HepG2 (cell line): Measurements from ENCODE around the gene MSI2. TPM values are rescaled to one million over a fixed set of nuclear protein-coding genes. Genes with fewer than 3 reads are reported as not detected.

ENCODE experiments used
- ATAC-seq: fragments of 200-7000 bp; cut with Tn5 transposase; 3 replicates; pipeline ENCODE4 v1.9.1; 2020; ENCODE audit warnings: mild to moderate bottlenecking, moderate library complexity
- BruUV-seq: library from RNA; stranded (reverse); fragments of 400-500 nt; replicated peaks from 2 replicates; lab custom pipeline; 2021; lab: Mats Ljungman, UMichigan
- CTCF ChIA-PET: fragments of 300-600 bp; formaldehyde crosslinking; extraction: SDS; loops from one replicate; lab custom pipeline; 2021; ENCODE audit warnings: low total read pairs, inconsistent platforms, low intra/inter-chr PET ratio; lab: Yijun Ruan, JAX
- POLR2A ChIA-PET: fragments of 350-600 bp; sonication (Branson Sonifier 250); formaldehyde crosslinking; loops from one replicate; lab custom pipeline; 2020; ENCODE audit warnings: antibody characterized with exemption, inconsistent platforms; lab: Yijun Ruan, JAX
- DNase-seq: peaks from one replicate; pipeline ENCODE4 v3.0.0-alpha.2; 2015; ENCODE audit warnings: low spot score
- FAIRE-seq: peaks from 3 replicates; lab custom pipeline; 2011; peaks lifted over from hg19 to GRCh38; lab: Jason Lieb, UNC
- H2AFZ ChIP-seq: one replicate; pipeline ENCODE4 v1.6.1; 2011; ENCODE audit warnings: low read length, inconsistent platforms
- H3K27ac ChIP-seq: fragments of 300-600 bp; 3 replicates; pipeline ENCODE4 v1.8.0; 2011; ENCODE audit warnings: mixed run types, mild to moderate bottlenecking, mixed read lengths, low read length, inconsistent platforms; ENCODE audit not compliant: insufficient read depth; ENCODE audit errors: extremely low read length
- H3K27me3 ChIP-seq, 2 experiments: fragments of 200-600 bp in 1 of 2; 2 replicates in 1 of 2; 3 replicates in 1 of 2; pipeline versions ENCODE4 v1.6.0 to v1.8.0; 2011; ENCODE audit warnings: low read length in 2 of 2, mild to moderate bottlenecking in 2 of 2, moderate library complexity in 2 of 2, inconsistent platforms in 1 of 2; ENCODE audit not compliant: insufficient read depth in 2 of 2, control insufficient read depth in 1 of 2
- H3K36me3 ChIP-seq, 2 experiments: fragments of 200-600 bp in 1 of 2; replicated peaks in 1 of 2; 2 replicates in 1 of 2; 3 replicates in 1 of 2; pipeline versions ENCODE4 v1.5.1 to v1.8.0; 2011; ENCODE audit warnings: low read length in 2 of 2, inconsistent platforms in 1 of 2; ENCODE audit not compliant: insufficient read depth in 2 of 2, control insufficient read depth in 1 of 2
- H3K4me1 ChIP-seq: 2 replicates; pipeline ENCODE4 v1.5.1; 2012; ENCODE audit warnings: low read length, inconsistent platforms; ENCODE audit not compliant: insufficient read depth
- H3K4me2 ChIP-seq: 2 replicates; pipeline ENCODE4 v1.6.0; 2011; ENCODE audit warnings: low read depth, low read length, inconsistent platforms
- H3K4me3 ChIP-seq, 3 experiments: fragments of 200-600 bp in 1 of 3; sonication (generic), shearing (Covaris generic) in 1 of 3; replicated peaks in 1 of 3; 2 replicates each; pipeline ENCODE4 v1.5.1; 2011 to 2016; ENCODE audit warnings: low read length in 3 of 3, inconsistent platforms in 2 of 3, low read depth in 2 of 3, mild to moderate bottlenecking in 2 of 3, control low read depth in 1 of 3, mixed read lengths in 1 of 3; ENCODE audit not compliant: insufficient read depth in 1 of 3
- H3K79me2 ChIP-seq: one replicate; pipeline ENCODE4 v1.6.1; 2011; ENCODE audit warnings: low read length, inconsistent platforms; ENCODE audit not compliant: insufficient read depth
- H3K9ac ChIP-seq: 2 replicates; pipeline ENCODE4 v1.6.0; 2011; ENCODE audit warnings: mild to moderate bottlenecking, low read depth, low read length, inconsistent platforms; ENCODE audit not compliant: insufficient read depth
- H3K9me3 ChIP-seq: 2 replicates; pipeline ENCODE4 v1.5.1; 2012; ENCODE audit warnings: mild to moderate bottlenecking, low read length
- H4K20me1 ChIP-seq: 2 replicates; pipeline ENCODE4 v1.6.0; 2011; ENCODE audit warnings: inconsistent platforms, mild to moderate bottlenecking, low read length, moderate library complexity; ENCODE audit not compliant: insufficient read depth
- ATF1 ChIP-seq: IDR thresholded peaks from 2 replicates; pipeline ENCODE4 v1.6.1; 2016; ENCODE audit warnings: mild to moderate bottlenecking, control low read depth
- ATF7-NPFF ChIP-seq: sonication (generic); formaldehyde crosslinking; IDR thresholded peaks from 2 replicates; pipeline ENCODE4 v1.8.1; 2023; ENCODE audit warnings: mild to moderate bottlenecking, low read depth, missing genetic modification reagents, moderate library complexity
- HMG20A ChIP-seq: IDR thresholded peaks from 2 replicates; pipeline ENCODE4 v1.6.1; 2016; ENCODE audit warnings: borderline replicate concordance
- MEIS1 ChIP-seq: sonication (generic); formaldehyde crosslinking; IDR thresholded peaks from 2 replicates; pipeline ENCODE4 v1.9.0; 2021; ENCODE audit warnings: mild to moderate bottlenecking, missing genetic modification reagents, moderate library complexity, borderline replicate concordance
- PCBP2 ChIP-seq: fragments of 200-400 bp; formaldehyde crosslinking; optimal IDR thresholded peaks from 2 replicates; pipeline ENCODE3; 2018; ENCODE audit warnings: low read length, low read depth; ENCODE audit not compliant: poor library complexity, severe bottlenecking
- ZFP82 ChIP-seq: sonication (generic); formaldehyde crosslinking; IDR thresholded peaks from 2 replicates; pipeline ENCODE4 v1.5.1; 2020; ENCODE audit warnings: mild to moderate bottlenecking, missing genetic modification reagents, borderline replicate concordance
- ZNF24 ChIP-seq: fragments of 450-650 bp; IDR thresholded peaks from 2 replicates; pipeline ENCODE4 v1.6.1; 2017; ENCODE audit warnings: antibody characterized with exemption, mild to moderate bottlenecking
- WGBS: methylation state at CpG from one replicate; pipeline ENCODE4 v1.1.6; 2017; ENCODE audit warnings: low lambda C conversion rate; 5-methylcytosine and 5-hydroxymethylcytosine counted together
- in situ Hi-C: cut with HindIII; loops from 2 replicates; pipeline ENCODE4 v1.10.0; 2017; ENCODE audit warnings: low pct_unique_long_range_greater_than_20kb; ENCODE audit not compliant: extremely low pct_ligation_motif_present
- intact Hi-C: fragments of 100-400 bp; cut with micrococcal nuclease; formaldehyde crosslinking; loops from one replicate; pipeline ENCODE4 v1.10.0; 2022; ENCODE audit not compliant: unreplicated experiment
- polyA plus RNA-seq, 8 experiments: library from polyadenylated mRNA; depleted of rRNA in 3 of 8; stranded (reverse) in 7 of 8; unstranded in 1 of 8; fragments of >200 nt; fragmentation: Illumina TruSeq in 4 of 8; extraction: Trizol in 4 of 8; gene quantifications; 2 replicates each; pipeline versions ENCODE4 v1.2.1 to v1.2.3, GENCODE V29; 2011 to 2016; ENCODE audit warnings: low read depth in 4 of 8, missing spikeins in 1 of 8, mixed read lengths in 1 of 8; ENCODE audit not compliant: insufficient read depth in 1 of 8
- total RNA-seq, 5 experiments: library from RNA; depleted of rRNA; stranded (reverse); fragments of >200 nt; fragmentation: Illumina TruSeq; extraction: Trizol; gene quantifications; 2 replicates each; pipeline ENCODE4 v1.2.3, GENCODE V29; 2016; ENCODE audit warnings: low read depth in 1 of 5
- TF ChIP-seq, protein P1 (sequence below): IDR thresholded peaks from 2 replicates; pipeline ENCODE4 v1.6.1; 2016; ENCODE audit warnings: low read depth, control low read depth

MSI2 gene
- total and polyA plus RNA-seq, 2 of the 13 experiments (the other 11 are each of a cell fraction or from before 2014, with no cell fraction given): 77.5 to 78.4 TPM

DNA sequence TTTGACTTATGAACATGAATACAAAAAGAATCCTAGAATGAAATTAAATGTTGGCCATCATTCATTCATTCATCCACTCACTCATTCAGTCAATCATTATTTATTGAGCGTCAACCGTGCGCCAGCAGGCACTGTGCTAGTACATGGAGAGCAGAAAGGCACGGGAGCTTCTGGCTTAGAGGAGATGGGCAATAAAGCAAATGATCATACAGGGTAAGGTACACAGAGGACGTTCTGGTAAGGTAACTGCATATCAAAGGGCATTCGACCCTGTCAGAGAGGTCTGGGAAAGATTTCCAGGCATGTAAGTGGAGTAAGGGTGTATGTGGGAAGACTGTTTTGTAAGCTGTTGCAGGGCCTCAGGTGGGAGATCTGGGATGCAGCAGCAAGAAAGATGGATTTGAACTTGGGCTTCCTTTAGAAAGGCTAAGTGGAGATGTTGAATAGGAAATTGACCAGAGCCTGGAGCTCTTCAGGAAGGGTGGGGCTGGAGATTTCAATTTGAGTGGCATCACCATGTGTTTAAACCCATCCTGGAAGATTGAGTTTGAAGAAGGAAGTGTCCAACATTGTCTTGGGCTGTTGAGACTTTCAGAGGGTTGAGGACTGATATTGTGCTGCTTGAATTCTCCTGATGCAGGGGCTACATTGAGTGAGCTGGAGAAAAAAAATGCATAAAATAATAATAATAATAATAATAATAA lies 2.8 kb upstream of the MSI2 start:
- DNase-seq: no peak
- no peaks in the 10 kb centered on the region for H4K20me1 ChIP-seq
- H3K9ac ChIP-seq: no peak overlapping the region
- FAIRE-seq: no peak
- no peak overlapping the region for H3K4me3 ChIP-seq
- intact Hi-C loops: no loop called here
- peaks cover 33% of the 10 kb centered on the region for H3K4me1 ChIP-seq
- CTCF ChIA-PET: no interaction called here
- POLR2A ChIA-PET: interaction anchor here (1.1 kb wide), 1 partner anchor 154 kb away, joined by 3 read pairs; no protein-coding TSS in a partner anchor
- in situ Hi-C loops: no loop called here
- H3K79me2 ChIP-seq: peaks cover 15% of the 10 kb centered on the region
- BruUV-seq: no TSS peak
- no peaks in the 10 kb centered on the region for H3K27me3 ChIP-seq
- no peaks in the 10 kb centered on the region for H3K36me3 ChIP-seq
- WGBS: 45% methylated on average over 6 of the region's 6 CpGs
- H3K4me2 ChIP-seq: no peak overlapping the region
- no peak; the same call in 2 of the 3 replicates for ATAC-seq
- H3K27ac ChIP-seq: no peak overlapping the region
- no peak overlapping the region for H2AFZ ChIP-seq
- no peaks in the 10 kb centered on the region for H3K9me3 ChIP-seq
- 0 out of 2 replicates have a peak, but pooled peaks have one; percentile 17 for TF ChIP-seq ATF1 (CRISPR knock-in tag)
- TF ChIP-seq ZNF24: 0 out of 2 replicates have a peak, but pooled peaks have one; percentile 31
- TF ChIP-seq PCBP2: no peak

DNA sequence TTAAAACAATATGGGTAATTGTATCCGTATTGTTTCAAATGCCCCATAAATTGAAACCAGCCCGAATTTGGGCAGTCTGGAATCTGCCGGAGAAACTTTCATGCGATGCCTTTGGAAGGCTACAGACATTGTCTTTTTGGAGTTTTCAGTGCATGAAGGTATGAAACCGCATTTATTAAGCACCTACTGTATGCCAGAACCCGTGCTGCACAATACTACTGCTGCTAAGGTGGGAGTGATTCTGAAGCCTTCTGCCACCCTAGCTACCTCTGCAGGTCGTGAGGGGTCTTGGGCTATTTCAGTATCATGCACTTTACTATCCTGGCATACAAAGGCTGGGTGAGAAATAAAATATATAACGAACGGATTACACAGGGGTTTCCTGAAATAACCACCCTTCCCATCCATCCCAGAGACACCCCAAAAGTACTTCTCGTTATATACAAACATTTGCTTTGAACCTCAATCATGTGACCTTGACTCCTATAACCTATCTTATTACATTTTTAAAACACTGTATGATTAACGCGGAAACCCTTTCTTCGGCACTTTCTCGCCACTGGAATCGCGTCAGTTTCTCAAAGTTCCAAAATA lies 1.0 kb upstream of the MSI2 start:
- H3K9ac ChIP-seq: peak overlapping the region; percentile 66
- peak overlapping the region; percentile 74 to 79 (median 75) for H3K4me3 ChIP-seq
- ChIA-PET POLR2A (interaction anchor here (1.0 to 2.7 kb wide), 5 partner anchors 12 to 169 kb away, joined by 3 to 20 read pairs (median 8); no protein-coding TSS in a partner anchor), CTCF (no interaction called here)
- DNase-seq: no peak
- H3K36me3 ChIP-seq: peaks cover 0 to 6% of the 10 kb centered on the region in 2 experiments; a peak in 2 of 5 replicates
- intact Hi-C loops: no loop called here
- peaks cover 48% of the 10 kb centered on the region for H3K4me1 ChIP-seq
- H3K4me2 ChIP-seq: peak overlapping the region; percentile 86
- ATAC-seq: 0 out of 3 replicates have a peak, but pooled peaks have one; percentile 4
- H3K27ac ChIP-seq: peak overlapping the region; percentile 24
- H3K9me3 ChIP-seq: no peaks in the 10 kb centered on the region
- no peaks in the 10 kb centered on the region for H3K27me3 ChIP-seq
- WGBS: 29% methylated on average over 16 of the region's 16 CpGs
- in situ Hi-C loops: no loop called here
- peaks cover 32% of the 10 kb centered on the region for H3K79me2 ChIP-seq
- peak overlapping the region; percentile 17 for H2AFZ ChIP-seq
- no peak for FAIRE-seq
- H4K20me1 ChIP-seq: no peaks in the 10 kb centered on the region
- TSS peak; percentile 89 for BruUV-seq
- TF ChIP-seq HMG20A (CRISPR knock-in tag) (peak; percentile 25; the same call in 1 of the 2 replicates), ZFP82 (CRISPR knock-in tag) (peak; percentile 7; the same call in 1 of the 2 replicates), ATF7-NPFF (0 out of 2 replicates have a peak, but pooled peaks have one; percentile 44), MEIS1 (CRISPR knock-in tag) (no peak)
- TF ChIP-seq, protein P1, sequence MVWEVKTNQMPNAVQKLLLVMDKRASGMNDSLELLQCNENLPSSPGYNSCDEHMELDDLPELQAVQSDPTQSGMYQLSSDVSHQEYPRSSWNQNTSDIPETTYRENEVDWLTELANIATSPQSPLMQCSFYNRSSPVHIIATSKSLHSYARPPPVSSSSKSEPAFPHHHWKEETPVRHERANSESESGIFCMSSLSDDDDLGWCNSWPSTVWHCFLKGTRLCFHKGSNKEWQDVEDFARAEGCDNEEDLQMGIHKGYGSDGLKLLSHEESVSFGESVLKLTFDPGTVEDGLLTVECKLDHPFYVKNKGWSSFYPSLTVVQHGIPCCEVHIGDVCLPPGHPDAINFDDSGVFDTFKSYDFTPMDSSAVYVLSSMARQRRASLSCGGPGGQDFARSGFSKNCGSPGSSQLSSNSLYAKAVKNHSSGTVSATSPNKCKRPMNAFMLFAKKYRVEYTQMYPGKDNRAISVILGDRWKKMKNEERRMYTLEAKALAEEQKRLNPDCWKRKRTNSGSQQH (CRISPR knock-in tag): peak; percentile 18; the same call in 1 of the 2 replicates
